HFF-Myc (cell line): ENCODE data around the gene IQCE.
A peak's percentile ranks its signal among the peaks of the same experiment; 100 is the strongest.

ENCODE experiments used
- DNase-seq: peaks from one replicate; pipeline ENCODE4 v3.0.0-alpha.2; 2011; ENCODE audit warnings: low read depth; ENCODE audit errors: extremely low read depth
- H3K4me3 ChIP-seq: replicated peaks from 2 replicates; pipeline ENCODE4 v1.5.1; 2011; ENCODE audit warnings: low read depth, mild to moderate bottlenecking, control low read depth, low read length
- TF ChIP-seq, protein P1 (sequence below): IDR thresholded peaks from 2 replicates; pipeline ENCODE4 v1.5.1; 2012; ENCODE audit warnings: mild to moderate bottlenecking, low read depth, low read length, control low read depth; ENCODE audit errors: missing control alignments

IQCE gene

DNA sequence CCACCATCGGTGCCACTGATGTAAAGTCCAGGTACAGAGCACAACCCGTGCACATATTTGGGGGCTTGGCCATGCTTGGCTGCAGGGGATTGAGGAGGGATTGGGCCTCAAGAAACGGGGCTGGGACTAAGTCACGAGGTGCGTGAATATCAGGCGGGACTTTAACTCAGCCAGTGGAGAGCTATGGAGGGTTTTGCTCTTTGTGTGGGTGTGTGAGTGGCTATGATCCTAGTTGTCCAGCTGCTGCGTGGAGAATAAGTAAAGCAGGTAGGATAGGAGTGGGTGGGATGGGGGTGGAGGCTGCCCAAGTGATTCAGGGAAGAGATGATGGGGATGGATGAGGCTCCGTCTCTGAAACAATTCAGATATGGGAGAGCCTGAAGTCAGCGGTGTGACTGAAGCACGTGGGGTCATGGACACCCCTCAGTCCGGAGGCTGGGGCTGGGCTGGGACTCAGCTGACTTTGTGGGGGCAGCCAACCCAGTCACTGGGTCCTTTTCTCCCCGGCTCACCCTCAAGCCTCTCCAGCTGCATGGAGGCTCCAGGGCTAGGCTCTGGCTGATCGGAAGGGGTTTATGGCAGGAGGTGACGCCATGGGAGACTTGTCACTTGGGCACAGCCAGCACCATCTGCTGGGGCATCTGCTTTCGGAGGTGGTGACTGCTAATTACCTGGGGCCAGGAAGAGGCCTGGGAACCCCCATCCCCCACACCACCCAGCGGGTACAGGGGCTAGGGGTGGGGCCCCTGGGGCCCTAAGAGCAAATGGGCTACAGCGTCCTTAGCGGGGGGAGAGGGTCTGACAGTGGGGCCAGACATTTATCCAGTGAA is 40.9 kb upstream of the IQCE start:
- TF ChIP-seq, protein P1, sequence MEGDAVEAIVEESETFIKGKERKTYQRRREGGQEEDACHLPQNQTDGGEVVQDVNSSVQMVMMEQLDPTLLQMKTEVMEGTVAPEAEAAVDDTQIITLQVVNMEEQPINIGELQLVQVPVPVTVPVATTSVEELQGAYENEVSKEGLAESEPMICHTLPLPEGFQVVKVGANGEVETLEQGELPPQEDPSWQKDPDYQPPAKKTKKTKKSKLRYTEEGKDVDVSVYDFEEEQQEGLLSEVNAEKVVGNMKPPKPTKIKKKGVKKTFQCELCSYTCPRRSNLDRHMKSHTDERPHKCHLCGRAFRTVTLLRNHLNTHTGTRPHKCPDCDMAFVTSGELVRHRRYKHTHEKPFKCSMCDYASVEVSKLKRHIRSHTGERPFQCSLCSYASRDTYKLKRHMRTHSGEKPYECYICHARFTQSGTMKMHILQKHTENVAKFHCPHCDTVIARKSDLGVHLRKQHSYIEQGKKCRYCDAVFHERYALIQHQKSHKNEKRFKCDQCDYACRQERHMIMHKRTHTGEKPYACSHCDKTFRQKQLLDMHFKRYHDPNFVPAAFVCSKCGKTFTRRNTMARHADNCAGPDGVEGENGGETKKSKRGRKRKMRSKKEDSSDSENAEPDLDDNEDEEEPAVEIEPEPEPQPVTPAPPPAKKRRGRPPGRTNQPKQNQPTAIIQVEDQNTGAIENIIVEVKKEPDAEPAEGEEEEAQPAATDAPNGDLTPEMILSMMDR, result no peak
- no peak for DNase-seq
- peak overlapping the region; percentile 52 for H3K4me3 ChIP-seq

DNA sequence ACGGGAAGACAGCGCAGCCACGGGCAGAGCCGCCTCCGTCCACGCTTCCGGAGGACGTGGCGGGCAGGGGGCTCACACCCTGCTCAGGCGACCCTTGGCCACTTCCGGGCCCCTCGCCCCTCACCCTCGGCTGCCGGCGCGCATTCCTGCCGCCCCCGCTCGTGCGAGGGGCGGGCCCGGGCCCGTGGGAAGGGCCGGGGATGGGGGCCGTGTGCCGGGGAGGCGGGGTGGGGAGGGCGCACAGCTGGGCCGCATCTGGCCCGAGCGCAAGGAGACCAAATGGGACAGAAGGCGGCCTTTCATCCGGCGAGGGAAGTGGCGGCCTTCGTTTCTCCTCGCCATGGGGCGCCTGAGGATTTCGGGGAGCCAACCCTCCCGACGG is 40.1 kb upstream of the IQCE start:
- DNase-seq, result no peak
- peak overlapping the region; percentile 52 for H3K4me3 ChIP-seq
- TF ChIP-seq, protein P1, result no peak

GRCh38 chr7:2519119-2519930 is 39.5 kb upstream of the IQCE start, which contains the start of gene LFNG:
TSS of gene LFNG (plus strand) at chr7:2519774. CDS start at chr7:2519862, 88 bp downstream.
- H3K4me3 ChIP-seq, result peak within 1 kb of the TSS; percentile 65
- TF ChIP-seq, protein P1, result no peak
- peak; percentile 57 for DNase-seq

GRCh38 chr7:2520131-2520760 is 38.5 kb upstream of the IQCE start:
- TF ChIP-seq, protein P1, result no peak
- DNase-seq, result no peak
- peak overlapping the region; percentile 65 for H3K4me3 ChIP-seq

DNA sequence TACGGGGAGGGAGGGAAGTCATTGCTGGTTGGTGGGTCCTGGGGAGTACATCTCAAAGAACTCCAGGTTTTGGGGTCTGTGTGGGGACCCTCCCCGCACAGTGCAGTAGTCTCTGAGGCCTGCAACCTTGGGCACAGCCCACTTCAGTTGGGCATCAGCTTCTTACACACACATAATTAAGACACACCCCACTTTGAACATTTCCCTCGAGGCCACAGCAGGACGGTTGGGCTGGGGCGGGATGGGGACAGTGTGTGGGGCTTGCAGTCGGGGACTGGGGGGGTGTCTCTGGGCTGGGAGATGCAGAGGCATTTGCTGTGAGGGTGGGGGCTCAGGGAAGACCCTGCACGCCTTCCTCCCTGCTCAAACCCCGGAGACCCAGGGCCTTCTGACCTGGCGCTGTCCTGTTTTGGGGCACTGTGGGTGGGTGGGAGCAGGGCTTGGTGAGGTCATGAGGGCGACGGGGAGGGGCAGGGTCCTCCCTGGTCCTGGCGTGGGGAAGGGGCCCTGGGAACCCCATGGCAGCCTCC is 38.0 kb upstream of the IQCE start:
- DNase-seq, result no peak
- peak overlapping the region; percentile 65 for H3K4me3 ChIP-seq
- TF ChIP-seq, protein P1, result no peak

- DNase-seq, result no peak
- peak overlapping the region; percentile 65 for H3K4me3 ChIP-seq
- TF ChIP-seq, protein P1, result no peak
Measured at GRCh38 chr7:2521341-2521745, 37.4 kb upstream of the IQCE start.
